Measurements from ENCODE around the gene PPP1R17.

GRCh38 chr7:31642681-31643115, 44.3 kb upstream of the PPP1R17 start:
- TF ChIP-seq CTCF (IDR thresholded peaks at IDR 0.05; ENCODE audit: low read depth, low read length, missing input control): no peak
- no peak for TF ChIP-seq YY1 (IDR thresholded peaks at IDR 0.05)

Data from liver (tissue), 2 donors.